Caco-2 (cell line): ENCODE measurements around the gene DNAJC10. TPM values are rescaled to one million over a fixed set of nuclear protein-coding genes. Genes with fewer than 3 reads are reported as not detected.

Experiments used
- BruUV-seq: library from RNA; stranded (reverse); fragments of 400-500 nt; replicated peaks from 2 replicates; lab custom pipeline; 2021; lab: Mats Ljungman, UMichigan
- CTCF ChIA-PET: fragments of 300-600 bp; sonication (Branson Sonifier 250); formaldehyde crosslinking; loops from one replicate; lab custom pipeline; 2022; ENCODE audit warnings: antibody characterized with exemption; lab: Charles Lee
- POLR2A ChIA-PET: fragments of 300-600 bp; sonication (Branson Sonifier 250); formaldehyde crosslinking; loops from one replicate; lab custom pipeline; 2022; ENCODE audit warnings: antibody characterized with exemption; lab: Charles Lee
- DNase-seq, 2 experiments: peaks; one replicate each; pipeline versions ENCODE4 v3.0.0 to v3.0.0-alpha.2; 2020 to 2022
- H3K27me3 ChIP-seq: replicated peaks from 2 replicates; pipeline ENCODE4 v1.6.0; 2011; ENCODE audit warnings: low read length; ENCODE audit not compliant: control insufficient read depth, insufficient read depth
- H3K36me3 ChIP-seq: 2 replicates; pipeline ENCODE4 v1.5.1; 2011; ENCODE audit warnings: low read length; ENCODE audit not compliant: control insufficient read depth, insufficient read depth
- H3K4me1 ChIP-seq: fragments of 250-450 bp; sonication (Bioruptor Pico); 2 replicates; pipeline ENCODE4 v1.5.1; 2020; ENCODE audit warnings: mild to moderate bottlenecking
- H3K4me3 ChIP-seq: 2 replicates; pipeline ENCODE4 v1.5.1; 2011; ENCODE audit warnings: low read depth, mild to moderate bottlenecking, control low read depth, low read length
- H3K9me3 ChIP-seq: fragments of 250-450 bp; sonication (Bioruptor Pico); 2 replicates; pipeline ENCODE4 v1.5.1; 2020; ENCODE audit warnings: mild to moderate bottlenecking, moderate library complexity
- H3K27ac Mint-ChIP-seq: one replicate; pipeline ENCODE4 v1.8.0; 2022; ENCODE audit warnings: mixed read lengths; ENCODE audit not compliant: unreplicated experiment
- H3K27me3 Mint-ChIP-seq: one replicate; pipeline ENCODE4 v1.8.0; 2022; ENCODE audit warnings: mixed read lengths; ENCODE audit not compliant: insufficient read depth, unreplicated experiment
- H3K36me3 Mint-ChIP-seq: one replicate; pipeline ENCODE4 v1.8.0; 2022; ENCODE audit warnings: mild to moderate bottlenecking, mixed read lengths; ENCODE audit not compliant: insufficient read depth, unreplicated experiment
- H3K4me1 Mint-ChIP-seq: one replicate; pipeline ENCODE4 v1.8.0; 2022; ENCODE audit warnings: low read depth, mixed read lengths; ENCODE audit not compliant: unreplicated experiment
- H3K4me3 Mint-ChIP-seq: one replicate; pipeline ENCODE4 v1.8.0; 2022; ENCODE audit warnings: mild to moderate bottlenecking, moderate library complexity, mixed read lengths; ENCODE audit not compliant: unreplicated experiment
- H3K9me3 Mint-ChIP-seq: one replicate; pipeline ENCODE4 v1.8.0; 2022; ENCODE audit warnings: mixed read lengths; ENCODE audit not compliant: unreplicated experiment
- CTCF ChIP-seq, 2 experiments: fragments of 200-600 bp in 1 of 2; IDR thresholded peaks; 1 replicate in 1 of 2; 2 replicates in 1 of 2; pipeline versions ENCODE4 v1.5.1 to v1.8.0; 2011 to 2022; ENCODE audit warnings: antibody characterized with exemption in 1 of 2, control low read depth in 1 of 2, inconsistent platforms in 1 of 2, low read depth in 1 of 2, low read length in 1 of 2, mild to moderate bottlenecking in 1 of 2, moderate library complexity in 1 of 2; ENCODE audit not compliant: insufficient read depth in 1 of 2, severe bottlenecking in 1 of 2, unreplicated experiment in 1 of 2
- intact Hi-C: fragments of 100-400 bp; cut with micrococcal nuclease; formaldehyde crosslinking; loops from one replicate; pipeline ENCODE4 v1.10.0; 2022; ENCODE audit not compliant: unreplicated experiment
- total RNA-seq: library from RNA; stranded (reverse); gene quantifications from 2 replicates; pipeline ENCODE4 v1.2.3, GENCODE V29; 2022

Gene DNAJC10
- total RNA-seq, 1 experiment from 2014 or later, result 109 TPM

GRCh38 chr2:182814380-182814779, 98.3 kb downstream of the DNAJC10 start:
- Histone ChIP-seq H3K27me3 (no peaks in the 10 kb centered on the region), H3K9me3 (no peaks in the 10 kb centered on the region), H3K4me3 (no peak overlapping the region), H3K36me3 (no peaks in the 10 kb centered on the region), H3K4me1 (peaks cover 5% of the 10 kb centered on the region; the same call in 1 of the 2 replicates)
- H3K27ac Mint-ChIP-seq, result no peak overlapping the region
- BruUV-seq, result no TSS peak
- intact Hi-C loops, result no loop called here
- H3K36me3 Mint-ChIP-seq, result no peaks in the 10 kb centered on the region
- H3K4me1 Mint-ChIP-seq, result no peaks in the 10 kb centered on the region
- H3K27me3 Mint-ChIP-seq, result no peaks in the 10 kb centered on the region
- CTCF ChIA-PET, result interaction anchor here (1.5 kb wide), 1 partner anchor 10 kb away, joined by 5 read pairs; no protein-coding TSS in a partner anchor
- no peak for TF ChIP-seq CTCF (IDR thresholded peaks at IDR 0.05; ENCODE audit: insufficient read depth in 1 of 2, low read depth in 1 of 2, low read length in 1 of 2, severe bottlenecking in 1 of 2, unreplicated experiment in 1 of 2)
- POLR2A ChIA-PET, result no interaction called here
- H3K4me3 Mint-ChIP-seq, result no peak overlapping the region
- no peaks in the 10 kb centered on the region for H3K9me3 Mint-ChIP-seq
- no peak for DNase-seq

GRCh38 chr2:182814804-182815203, 98.7 kb downstream of the DNAJC10 start:
- H3K27ac Mint-ChIP-seq, result no peak overlapping the region
- CTCF ChIA-PET, result interaction anchor here (1.5 kb wide), 1 partner anchor 9 kb away, joined by 5 read pairs; no protein-coding TSS in a partner anchor
- Histone ChIP-seq H3K4me1 (peaks cover 5% of the 10 kb centered on the region; the same call in 1 of the 2 replicates), H3K36me3 (no peaks in the 10 kb centered on the region), H3K4me3 (no peak overlapping the region), H3K27me3 (no peaks in the 10 kb centered on the region), H3K9me3 (no peaks in the 10 kb centered on the region)
- intact Hi-C loops, result no loop called here
- TF ChIP-seq CTCF (IDR thresholded peaks at IDR 0.05; ENCODE audit: insufficient read depth in 1 of 2, low read depth in 1 of 2, low read length in 1 of 2, severe bottlenecking in 1 of 2, unreplicated experiment in 1 of 2), result no peak
- no peaks in the 10 kb centered on the region for H3K36me3 Mint-ChIP-seq
- POLR2A ChIA-PET, result no interaction called here
- H3K4me3 Mint-ChIP-seq, result no peak overlapping the region
- BruUV-seq, result no TSS peak
- no peaks in the 10 kb centered on the region for H3K4me1 Mint-ChIP-seq
- DNase-seq, result no peak
- no peaks in the 10 kb centered on the region for H3K27me3 Mint-ChIP-seq
- no peaks in the 10 kb centered on the region for H3K9me3 Mint-ChIP-seq

GRCh38 chr2:182816866-182817265, 100.8 kb downstream of the DNAJC10 start:
- H3K4me1 Mint-ChIP-seq, result no peaks in the 10 kb centered on the region
- intact Hi-C loops, result no loop called here
- Histone ChIP-seq H3K36me3 (no peaks in the 10 kb centered on the region), H3K9me3 (no peaks in the 10 kb centered on the region), H3K4me3 (no peak overlapping the region), H3K27me3 (no peaks in the 10 kb centered on the region), H3K4me1 (peaks cover 5% of the 10 kb centered on the region; the same call in 1 of the 2 replicates)
- no peaks in the 10 kb centered on the region for H3K27me3 Mint-ChIP-seq
- no peak for TF ChIP-seq CTCF (IDR thresholded peaks at IDR 0.05; ENCODE audit: insufficient read depth in 1 of 2, low read depth in 1 of 2, low read length in 1 of 2, severe bottlenecking in 1 of 2, unreplicated experiment in 1 of 2)
- H3K4me3 Mint-ChIP-seq, result no peak overlapping the region
- BruUV-seq, result no TSS peak
- no peaks in the 10 kb centered on the region for H3K36me3 Mint-ChIP-seq
- ChIA-PET POLR2A (no interaction called here), CTCF (no interaction called here)
- no peaks in the 10 kb centered on the region for H3K9me3 Mint-ChIP-seq
- DNase-seq, result no peak
- H3K27ac Mint-ChIP-seq, result no peak overlapping the region
